ENCODE results near the gene ARHGEF25.
"Not testable (repeated sequence)": the region's sequence is repeated elsewhere in the genome, so short reads cannot be mapped to it uniquely, and the experiment has no call there.

Gene ARHGEF25

GRCh38 chr12:57609781-57610553 lies 1.3 kb upstream of the ARHGEF25 start:
- no peak for DNase-seq

- no peak for DNase-seq
Observed at GRCh38 chr12:57610554-57611107, 604 bp upstream of the ARHGEF25 start.

- no peak for DNase-seq
Observed at GRCh38 chr12:57611827-57612710, 834 bp downstream of the ARHGEF25 start.

GRCh38 chr12:57612711-57613426 lies 1.6 kb downstream of the ARHGEF25 start:
- no peak for DNase-seq

- DNase-seq: no peak
Observed at GRCh38 chr12:57613427-57614109, 2.3 kb downstream of the ARHGEF25 start.

- no peak for DNase-seq
Observed at GRCh38 chr12:57614178-57614947, 3.1 kb downstream of the ARHGEF25 start.

- no peak for DNase-seq
Observed at GRCh38 chr12:57614948-57615500, 3.8 kb downstream of the ARHGEF25 start.

- DNase-seq: no peak
Observed at GRCh38 chr12:57615637-57616036, 4.4 kb downstream of the ARHGEF25 start.

- no peak for DNase-seq
Observed at GRCh38 chr12:57616383-57617101, 5.3 kb downstream of the ARHGEF25 start.

- no peak for DNase-seq
Observed at GRCh38 chr12:57617942-57618341, 6.7 kb downstream of the ARHGEF25 start.

- not testable (repeated sequence) for DNase-seq
Observed at GRCh38 chr12:57618431-57618830, 7.2 kb downstream of the ARHGEF25 start.

GRCh38 chr12:57618966-57619433 lies 7.8 kb downstream of the ARHGEF25 start:
- DNase-seq: no peak

GRCh38 chr12:57619434-57620244 lies 8.4 kb downstream of the ARHGEF25 start:
- DNase-seq: no peak

- DNase-seq: no peak
Observed at GRCh38 chr12:57620245-57620935, 9.2 kb downstream of the ARHGEF25 start.

- no peak for DNase-seq
Observed at GRCh38 chr12:57620936-57621496, 9.8 kb downstream of the ARHGEF25 start.

- no peak for DNase-seq
Observed at GRCh38 chr12:57621497-57622292, 10.5 kb downstream of the ARHGEF25 start.

Data from NCI-H187 treated with DMSO at 0.1 percent for 48 hours (cell line).